Measurements from ENCODE around the gene MAPKBP1.

MAPKBP1 gene

GRCh38 chr15:41816788-41817187, 42.5 kb downstream of the MAPKBP1 start:
- DNase-seq (ENCODE audit: insufficient read length, low spot score), result no peak
- no peak for TF ChIP-seq CTCF (IDR thresholded peaks at IDR 0.05; ENCODE audit: insufficient read depth, missing control alignments)
- no peak for FAIRE-seq

DNA sequence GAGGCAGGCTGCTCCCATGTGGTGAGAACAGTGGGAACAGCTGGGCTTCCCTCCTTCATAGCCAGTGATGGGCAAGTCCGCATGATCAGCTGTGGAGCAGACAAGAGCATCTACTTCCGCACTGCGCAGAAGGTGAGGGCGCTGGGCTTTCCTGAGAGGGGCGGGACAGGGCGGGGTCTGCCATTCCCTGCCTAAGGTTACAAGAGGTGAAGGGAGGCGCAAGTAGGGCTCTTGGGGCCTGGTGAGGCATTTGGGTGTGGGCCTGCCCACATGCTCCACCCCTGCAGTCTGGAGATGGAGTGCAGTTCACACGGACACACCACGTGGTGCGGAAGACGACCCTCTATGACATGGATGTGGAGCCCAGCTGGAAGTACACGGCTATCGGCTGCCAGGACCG, 43.0 kb downstream of the MAPKBP1 start:
- no peak for FAIRE-seq
- no peak for DNase-seq (ENCODE audit: insufficient read length, low spot score)
- TF ChIP-seq CTCF (IDR thresholded peaks at IDR 0.05; ENCODE audit: insufficient read depth, missing control alignments), result no peak

DNA sequence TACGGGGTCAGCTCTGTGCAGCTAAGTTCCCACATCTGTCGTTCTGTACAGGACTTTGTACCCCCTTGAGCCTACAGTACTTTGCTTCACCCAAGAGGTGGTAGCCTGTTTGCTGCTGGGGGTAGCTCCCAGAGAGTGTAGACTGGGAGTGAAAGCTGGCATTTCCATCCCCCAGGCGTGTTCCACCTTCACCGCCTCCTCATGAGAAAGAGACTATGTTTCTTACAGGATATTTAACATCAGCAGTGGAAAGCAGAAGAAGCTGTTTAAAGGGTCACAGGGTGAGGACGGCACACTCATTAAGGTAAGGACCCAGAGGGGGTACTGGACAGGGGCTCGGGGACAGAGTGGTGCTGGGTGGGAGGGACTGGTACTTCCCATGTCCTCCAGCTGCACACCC, 43.5 kb downstream of the MAPKBP1 start:
- FAIRE-seq (no peak), DNase-seq (ENCODE audit: insufficient read length, low spot score) (no peak)
- TF ChIP-seq CTCF (IDR thresholded peaks at IDR 0.05; ENCODE audit: insufficient read depth, missing control alignments), result no peak

- FAIRE-seq, result no peak
Observed at GRCh38 chr15:41819455-41820050, 45.3 kb downstream of the MAPKBP1 start.

DNA sequence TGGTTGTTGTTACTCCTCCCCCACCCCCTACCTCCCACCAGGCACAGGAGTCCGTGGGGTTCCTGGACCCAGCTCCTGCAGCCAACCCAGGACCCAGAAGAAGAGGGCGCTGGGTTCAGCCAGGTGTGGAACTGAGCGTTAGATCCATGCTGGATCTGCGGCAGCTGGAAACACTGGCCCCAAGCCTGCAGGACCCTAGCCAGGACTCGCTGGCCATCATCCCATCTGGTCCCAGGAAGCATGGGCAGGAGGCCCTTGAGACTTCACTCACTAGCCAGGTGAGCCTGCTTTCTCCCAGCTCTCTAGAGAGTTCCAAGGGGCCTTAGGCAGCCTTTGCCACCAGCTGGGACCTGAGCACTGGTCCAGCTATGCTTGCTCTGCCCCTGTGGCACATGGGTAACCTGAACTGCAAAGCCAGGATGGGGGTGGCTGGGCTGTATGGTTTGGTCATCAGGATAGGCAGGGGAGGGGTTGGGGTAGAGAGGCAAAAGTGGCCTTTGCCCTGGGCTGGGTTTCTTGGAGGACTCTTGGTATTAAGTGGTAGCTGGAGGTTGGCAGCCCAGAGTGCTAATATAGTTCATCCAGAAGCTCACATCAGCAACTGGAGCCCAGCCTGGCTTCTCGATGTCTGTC, 46.6 kb downstream of the MAPKBP1 start:
- no peak for DNase-seq (ENCODE audit: insufficient read length, low spot score)
- TF ChIP-seq CTCF (IDR thresholded peaks at IDR 0.05; ENCODE audit: insufficient read depth, missing control alignments), result no peak
- no peak for FAIRE-seq

More at GRCh38 chr15:41819455-41820050, 45.3 kb downstream of the MAPKBP1 start:
- DNase-seq (ENCODE audit: insufficient read length, low spot score), result no peak
- no peak for TF ChIP-seq CTCF (IDR thresholded peaks at IDR 0.05; ENCODE audit: insufficient read depth, missing control alignments)

- DNase-seq (ENCODE audit: insufficient read length, low spot score), result no peak
- TF ChIP-seq CTCF (IDR thresholded peaks at IDR 0.05; ENCODE audit: insufficient read depth, missing control alignments), result no peak
- no peak for FAIRE-seq
Observed at GRCh38 chr15:41821831-41822230, 47.5 kb downstream of the MAPKBP1 start.

DNA sequence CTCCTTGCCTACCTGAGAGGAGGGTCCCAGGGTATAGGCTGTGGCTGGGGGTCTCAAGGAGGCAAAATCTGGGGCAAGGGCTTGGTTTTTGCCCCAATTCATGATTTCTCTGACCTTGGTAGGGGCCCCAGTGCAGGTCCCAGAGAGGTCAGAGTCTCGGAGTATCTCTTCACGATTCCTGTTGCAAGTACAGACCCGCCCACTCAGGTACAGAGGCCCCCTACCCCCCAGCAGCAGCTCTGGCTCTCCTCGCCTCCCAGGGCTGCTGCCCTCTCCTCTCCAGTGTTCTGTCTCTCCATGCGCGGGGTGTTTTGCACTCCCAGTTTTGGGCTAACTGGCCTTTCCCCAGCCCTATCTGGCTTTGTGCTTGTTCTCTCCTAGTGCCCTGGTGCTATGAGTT, 48.2 kb downstream of the MAPKBP1 start:
- FAIRE-seq (no peak), DNase-seq (ENCODE audit: insufficient read length, low spot score) (no peak)
- no peak for TF ChIP-seq CTCF (IDR thresholded peaks at IDR 0.05; ENCODE audit: insufficient read depth, missing control alignments)

All from D721Med (cell line).